HepG2 (cell line): ENCODE data around the gene IGIP. TPM values are rescaled to one million over a fixed set of nuclear protein-coding genes. Genes with fewer than 3 reads are reported as not detected.

Experiments
- ATAC-seq: fragments of 200-7000 bp; cut with Tn5 transposase; 3 replicates; pipeline ENCODE4 v1.9.1; 2020; ENCODE audit warnings: mild to moderate bottlenecking, moderate library complexity
- BruUV-seq: library from RNA; stranded (reverse); fragments of 400-500 nt; replicated peaks from 2 replicates; lab custom pipeline; 2021; lab: Mats Ljungman, UMichigan
- CTCF ChIA-PET: fragments of 300-600 bp; formaldehyde crosslinking; extraction: SDS; loops from one replicate; lab custom pipeline; 2021; ENCODE audit warnings: low total read pairs, inconsistent platforms, low intra/inter-chr PET ratio; lab: Yijun Ruan, JAX
- POLR2A ChIA-PET: fragments of 350-600 bp; sonication (Branson Sonifier 250); formaldehyde crosslinking; loops from one replicate; lab custom pipeline; 2020; ENCODE audit warnings: antibody characterized with exemption, inconsistent platforms; lab: Yijun Ruan, JAX
- DNase-seq: peaks from one replicate; pipeline ENCODE4 v3.0.0-alpha.2; 2015; ENCODE audit warnings: low spot score
- FAIRE-seq: peaks from 3 replicates; lab custom pipeline; 2011; peaks lifted over from hg19 to GRCh38; lab: Jason Lieb, UNC
- H2AFZ ChIP-seq: one replicate; pipeline ENCODE4 v1.6.1; 2011; ENCODE audit warnings: low read length, inconsistent platforms
- H3K27ac ChIP-seq: fragments of 300-600 bp; 3 replicates; pipeline ENCODE4 v1.8.0; 2011; ENCODE audit warnings: mixed run types, mild to moderate bottlenecking, mixed read lengths, low read length, inconsistent platforms; ENCODE audit not compliant: insufficient read depth; ENCODE audit errors: extremely low read length
- H3K27me3 ChIP-seq, 2 experiments: fragments of 200-600 bp in 1 of 2; 2 replicates in 1 of 2; 3 replicates in 1 of 2; pipeline versions ENCODE4 v1.6.0 to v1.8.0; 2011; ENCODE audit warnings: low read length in 2 of 2, mild to moderate bottlenecking in 2 of 2, moderate library complexity in 2 of 2, inconsistent platforms in 1 of 2; ENCODE audit not compliant: insufficient read depth in 2 of 2, control insufficient read depth in 1 of 2
- H3K36me3 ChIP-seq, 2 experiments: fragments of 200-600 bp in 1 of 2; replicated peaks in 1 of 2; 2 replicates in 1 of 2; 3 replicates in 1 of 2; pipeline versions ENCODE4 v1.5.1 to v1.8.0; 2011; ENCODE audit warnings: low read length in 2 of 2, inconsistent platforms in 1 of 2; ENCODE audit not compliant: insufficient read depth in 2 of 2, control insufficient read depth in 1 of 2
- H3K4me1 ChIP-seq: 2 replicates; pipeline ENCODE4 v1.5.1; 2012; ENCODE audit warnings: low read length, inconsistent platforms; ENCODE audit not compliant: insufficient read depth
- H3K4me2 ChIP-seq: 2 replicates; pipeline ENCODE4 v1.6.0; 2011; ENCODE audit warnings: low read depth, low read length, inconsistent platforms
- H3K4me3 ChIP-seq, 3 experiments: fragments of 200-600 bp in 1 of 3; sonication (generic), shearing (Covaris generic) in 1 of 3; replicated peaks in 1 of 3; 2 replicates each; pipeline ENCODE4 v1.5.1; 2011 to 2016; ENCODE audit warnings: low read length in 3 of 3, inconsistent platforms in 2 of 3, low read depth in 2 of 3, mild to moderate bottlenecking in 2 of 3, control low read depth in 1 of 3, mixed read lengths in 1 of 3; ENCODE audit not compliant: insufficient read depth in 1 of 3
- H3K79me2 ChIP-seq: one replicate; pipeline ENCODE4 v1.6.1; 2011; ENCODE audit warnings: low read length, inconsistent platforms; ENCODE audit not compliant: insufficient read depth
- H3K9ac ChIP-seq: 2 replicates; pipeline ENCODE4 v1.6.0; 2011; ENCODE audit warnings: mild to moderate bottlenecking, low read depth, low read length, inconsistent platforms; ENCODE audit not compliant: insufficient read depth
- H3K9me3 ChIP-seq: 2 replicates; pipeline ENCODE4 v1.5.1; 2012; ENCODE audit warnings: mild to moderate bottlenecking, low read length
- H4K20me1 ChIP-seq: 2 replicates; pipeline ENCODE4 v1.6.0; 2011; ENCODE audit warnings: inconsistent platforms, mild to moderate bottlenecking, low read length, moderate library complexity; ENCODE audit not compliant: insufficient read depth
- AKAP8 ChIP-seq: sonication (generic); formaldehyde crosslinking; IDR thresholded peaks from 2 replicates; pipeline ENCODE4 v1.5.1; 2020; ENCODE audit warnings: mild to moderate bottlenecking, missing genetic modification reagents
- BRD4 ChIP-seq: sonication (generic); formaldehyde crosslinking; IDR thresholded peaks from 2 replicates; pipeline ENCODE4 v1.4.0; 2020; ENCODE audit warnings: missing genetic modification reagents
- CEBPB ChIP-seq: IDR thresholded peaks from 2 replicates; pipeline ENCODE4 v1.6.1; 2011; ENCODE audit warnings: low read depth, low read length, improper control_type of control experiment, borderline replicate concordance
- CEBPG ChIP-seq: IDR thresholded peaks from 2 replicates; pipeline ENCODE4 v1.6.1; 2016
- CHD4 ChIP-seq: fragments of 200-600 bp; sonication (generic); IDR thresholded peaks from 2 replicates; pipeline ENCODE4 v1.7.0; 2017; ENCODE audit warnings: mild to moderate bottlenecking, low read length, borderline replicate concordance
- CTCF ChIP-seq: sonication (generic); formaldehyde crosslinking; IDR thresholded peaks from 2 replicates; pipeline ENCODE4 v1.5.0; 2020; ENCODE audit warnings: mild to moderate bottlenecking, missing genetic modification reagents, moderate library complexity
- JUNB ChIP-seq: sonication (generic); formaldehyde crosslinking; IDR thresholded peaks from 2 replicates; pipeline ENCODE4 v1.8.0; 2022; ENCODE audit warnings: missing genetic modification reagents, mild to moderate bottlenecking, borderline replicate concordance
- JUND ChIP-seq: sonication (generic); formaldehyde crosslinking; IDR thresholded peaks from 2 replicates; pipeline ENCODE4 v1.8.0; 2022; ENCODE audit warnings: mild to moderate bottlenecking, missing genetic modification reagents
- MAF1 ChIP-seq: sonication (generic); formaldehyde crosslinking; IDR thresholded peaks from 2 replicates; pipeline ENCODE4 v1.5.0; 2020; ENCODE audit warnings: missing genetic modification reagents, borderline replicate concordance
- MLX ChIP-seq: IDR thresholded peaks from 2 replicates; pipeline ENCODE4 v1.6.1; 2016
- MYPOP ChIP-seq: sonication (generic); formaldehyde crosslinking; IDR thresholded peaks from 2 replicates; pipeline ENCODE4 v1.8.1; 2023; ENCODE audit warnings: mild to moderate bottlenecking, moderate library complexity, missing genetic modification reagents
- SP2 ChIP-seq: sonication (generic); formaldehyde crosslinking; IDR thresholded peaks from 2 replicates; pipeline ENCODE4 v1.5.1; 2020; ENCODE audit warnings: mild to moderate bottlenecking, missing genetic modification reagents
- ZNF20 ChIP-seq: sonication (generic); formaldehyde crosslinking; IDR thresholded peaks from 2 replicates; pipeline ENCODE4 v1.4.0; 2020; ENCODE audit warnings: mild to moderate bottlenecking, moderate library complexity, missing genetic modification reagents
- ZNF513 ChIP-seq: sonication (generic); formaldehyde crosslinking; conservative IDR thresholded peaks from 2 replicates; pipeline ENCODE4 v1.5.0; 2020; ENCODE audit warnings: missing genetic modification reagents
- ZNF562 ChIP-seq: sonication (generic); formaldehyde crosslinking; IDR thresholded peaks from 2 replicates; pipeline ENCODE4 v1.8.0; 2022; ENCODE audit warnings: missing genetic modification reagents, borderline replicate concordance
- ZNF629 ChIP-seq: sonication (generic); formaldehyde crosslinking; conservative IDR thresholded peaks from 2 replicates; pipeline ENCODE4 v1.5.0; 2020; ENCODE audit warnings: missing genetic modification reagents
- ZNF780A ChIP-seq: sonication (generic); formaldehyde crosslinking; IDR thresholded peaks from 2 replicates; pipeline ENCODE4 v1.8.0; 2022; ENCODE audit warnings: mild to moderate bottlenecking, missing genetic modification reagents, moderate library complexity
- ZNF781 ChIP-seq: sonication (generic); formaldehyde crosslinking; IDR thresholded peaks from 2 replicates; pipeline ENCODE4 v1.5.1; 2020; ENCODE audit warnings: borderline replicate concordance, mild to moderate bottlenecking, missing genetic modification reagents; ENCODE audit errors: not compliant biosample characterization
- ZNF792 ChIP-seq: IDR thresholded peaks from 2 replicates; pipeline ENCODE4 v1.6.1; 2016
- WGBS: methylation state at CpG from one replicate; pipeline ENCODE4 v1.1.6; 2017; ENCODE audit warnings: low lambda C conversion rate; 5-methylcytosine and 5-hydroxymethylcytosine counted together
- in situ Hi-C: cut with HindIII; loops from 2 replicates; pipeline ENCODE4 v1.10.0; 2017; ENCODE audit warnings: low pct_unique_long_range_greater_than_20kb; ENCODE audit not compliant: extremely low pct_ligation_motif_present
- intact Hi-C: fragments of 100-400 bp; cut with micrococcal nuclease; formaldehyde crosslinking; loops from one replicate; pipeline ENCODE4 v1.10.0; 2022; ENCODE audit not compliant: unreplicated experiment
- polyA plus RNA-seq, 8 experiments: library from polyadenylated mRNA; depleted of rRNA in 3 of 8; stranded (reverse) in 7 of 8; unstranded in 1 of 8; fragments of >200 nt; fragmentation: Illumina TruSeq in 4 of 8; extraction: Trizol in 4 of 8; gene quantifications; 2 replicates each; pipeline versions ENCODE4 v1.2.1 to v1.2.3, GENCODE V29; 2011 to 2016; ENCODE audit warnings: low read depth in 4 of 8, missing spikeins in 1 of 8, mixed read lengths in 1 of 8; ENCODE audit not compliant: insufficient read depth in 1 of 8
- total RNA-seq, 5 experiments: library from RNA; depleted of rRNA; stranded (reverse); fragments of >200 nt; fragmentation: Illumina TruSeq; extraction: Trizol; gene quantifications; 2 replicates each; pipeline ENCODE4 v1.2.3, GENCODE V29; 2016; ENCODE audit warnings: low read depth in 1 of 5

The IGIP gene
- total and polyA plus RNA-seq, 2 of the 13 experiments (the other 11 are each of a cell fraction or from before 2014, with no cell fraction given) = 1.7 to 2.1 TPM

GRCh38 chr5:140106101-140106500 is 19.6 kb upstream of the IGIP start (continued):
- no peak for TF ChIP-seq MLX (CRISPR knock-in tag)
- TF ChIP-seq MAF1 (CRISPR knock-in tag) = no peak
- TF ChIP-seq CEBPG (CRISPR knock-in tag) = 0 out of 2 replicates have a peak, but pooled peaks have one; percentile 34
- TF ChIP-seq CTCF (CRISPR knock-in tag) = 0 out of 2 replicates have a peak, but pooled peaks have one; percentile 7
- TF ChIP-seq AKAP8 (CRISPR knock-in tag) = no peak
- no peak for TF ChIP-seq ZNF781 (CRISPR knock-in tag)
- peak; percentile 92 for TF ChIP-seq CEBPB
- TF ChIP-seq ZNF792 (CRISPR knock-in tag) = no peak

GRCh38 chr5:140106805-140107311 is 18.9 kb upstream of the IGIP start:
- in situ Hi-C loops (no loop called here), intact Hi-C loops (loop anchor here (5.0 kb wide), 1 partner anchor 35 kb away; no protein-coding TSS in a partner anchor)
- Histone ChIP-seq H3K9ac (peak overlapping the region; percentile 77), H4K20me1 (no peaks in the 10 kb centered on the region; the same call in 1 of the 2 replicates), H3K36me3 (no peaks in the 10 kb centered on the region), H3K4me1 (peaks cover 38% of the 10 kb centered on the region), H2AFZ (no peak overlapping the region), H3K79me2 (peaks cover 34% of the 10 kb centered on the region), H3K4me2 (peak overlapping the region; percentile 90), H3K27ac (peak overlapping the region; percentile 82), H3K27me3 (no peaks in the 10 kb centered on the region; a peak in 1 of 5 replicates), H3K4me3 (peak overlapping the region; percentile 82 to 95 (median 93)), H3K9me3 (no peaks in the 10 kb centered on the region)
- POLR2A ChIA-PET = interaction anchor here (0.6 to 2.1 kb wide), 11 partner anchors 7 to 240 kb away, joined by 3 to 8 read pairs (median 4); partner anchors contain the start of gene HBEGF
- ATAC-seq (no peak), DNase-seq (no peak), FAIRE-seq (no peak)
- CTCF ChIA-PET = no interaction called here
- BruUV-seq = no TSS peak
- WGBS = 42% methylated on average over 16 of the region's 16 CpGs
- TF ChIP-seq CHD4 = 0 out of 2 replicates have a peak, but pooled peaks have one; percentile 28
- TF ChIP-seq ZNF780A (CRISPR knock-in tag) = peak; percentile 42; the same call in 1 of the 2 replicates
- 0 out of 2 replicates have a peak, but pooled peaks have one; percentile 21 for TF ChIP-seq ZNF20 (CRISPR knock-in tag)
- TF ChIP-seq ZNF562 (CRISPR knock-in tag) = no peak
- no peak for TF ChIP-seq SP2 (CRISPR knock-in tag)
- TF ChIP-seq ZNF629 (CRISPR knock-in tag) = 0 out of 2 replicates have a peak, but pooled peaks have one; percentile 1
- TF ChIP-seq BRD4 (CRISPR knock-in tag) = no peak
- no peak for TF ChIP-seq JUNB (CRISPR knock-in tag)
- TF ChIP-seq MYPOP = no peak
- no peak for TF ChIP-seq ZNF513
- TF ChIP-seq JUND (CRISPR knock-in tag) = no peak
